LNCaP clone FGC (cell line): ENCODE measurements around the gene ADORA2A.

Experiments
- DNase-seq: peaks from one replicate; pipeline ENCODE4 v3.0.0-alpha.2; 2011; ENCODE audit warnings: low read depth
- H3K4me3 ChIP-seq: 2 replicates; pipeline ENCODE4 v1.5.1; 2011; ENCODE audit warnings: mild to moderate bottlenecking, low read depth, low read length, control low read depth
- TF ChIP-seq, protein P1 (sequence below): IDR thresholded peaks from 2 replicates; pipeline ENCODE4 v1.5.1; 2012; ENCODE audit warnings: mild to moderate bottlenecking; ENCODE audit not compliant: control insufficient read depth, insufficient read depth; ENCODE audit errors: extremely low read depth

ADORA2A gene

DNA sequence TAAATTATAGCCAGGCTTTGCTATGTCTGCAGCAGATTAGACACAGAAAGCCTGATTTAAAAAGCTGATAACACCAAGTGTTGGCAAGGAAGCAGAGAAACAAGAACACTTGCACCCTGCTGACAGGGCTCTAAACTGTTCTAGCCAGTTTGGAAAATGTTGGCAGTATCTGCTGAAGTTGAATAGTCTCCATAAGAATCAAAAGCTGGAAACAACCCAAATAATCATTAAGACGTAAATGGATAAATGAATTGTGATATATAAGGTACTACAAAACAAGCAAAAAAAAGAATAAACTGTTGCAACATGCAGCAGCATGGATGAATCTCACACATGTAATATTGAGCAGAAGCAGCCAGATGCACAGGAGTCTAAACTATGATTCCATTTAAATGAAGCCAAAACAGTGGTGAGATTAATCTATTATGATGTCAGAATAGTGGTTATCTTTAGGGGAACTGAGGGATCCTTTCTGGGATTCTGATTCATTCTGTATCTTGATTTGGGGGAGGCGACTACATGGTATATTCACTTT is 40.4 kb upstream of the ADORA2A start:
- H3K4me3 ChIP-seq, result no peak overlapping the region
- TF ChIP-seq, protein P1, sequence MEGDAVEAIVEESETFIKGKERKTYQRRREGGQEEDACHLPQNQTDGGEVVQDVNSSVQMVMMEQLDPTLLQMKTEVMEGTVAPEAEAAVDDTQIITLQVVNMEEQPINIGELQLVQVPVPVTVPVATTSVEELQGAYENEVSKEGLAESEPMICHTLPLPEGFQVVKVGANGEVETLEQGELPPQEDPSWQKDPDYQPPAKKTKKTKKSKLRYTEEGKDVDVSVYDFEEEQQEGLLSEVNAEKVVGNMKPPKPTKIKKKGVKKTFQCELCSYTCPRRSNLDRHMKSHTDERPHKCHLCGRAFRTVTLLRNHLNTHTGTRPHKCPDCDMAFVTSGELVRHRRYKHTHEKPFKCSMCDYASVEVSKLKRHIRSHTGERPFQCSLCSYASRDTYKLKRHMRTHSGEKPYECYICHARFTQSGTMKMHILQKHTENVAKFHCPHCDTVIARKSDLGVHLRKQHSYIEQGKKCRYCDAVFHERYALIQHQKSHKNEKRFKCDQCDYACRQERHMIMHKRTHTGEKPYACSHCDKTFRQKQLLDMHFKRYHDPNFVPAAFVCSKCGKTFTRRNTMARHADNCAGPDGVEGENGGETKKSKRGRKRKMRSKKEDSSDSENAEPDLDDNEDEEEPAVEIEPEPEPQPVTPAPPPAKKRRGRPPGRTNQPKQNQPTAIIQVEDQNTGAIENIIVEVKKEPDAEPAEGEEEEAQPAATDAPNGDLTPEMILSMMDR, result no peak
- peak; percentile 83 for DNase-seq

DNA sequence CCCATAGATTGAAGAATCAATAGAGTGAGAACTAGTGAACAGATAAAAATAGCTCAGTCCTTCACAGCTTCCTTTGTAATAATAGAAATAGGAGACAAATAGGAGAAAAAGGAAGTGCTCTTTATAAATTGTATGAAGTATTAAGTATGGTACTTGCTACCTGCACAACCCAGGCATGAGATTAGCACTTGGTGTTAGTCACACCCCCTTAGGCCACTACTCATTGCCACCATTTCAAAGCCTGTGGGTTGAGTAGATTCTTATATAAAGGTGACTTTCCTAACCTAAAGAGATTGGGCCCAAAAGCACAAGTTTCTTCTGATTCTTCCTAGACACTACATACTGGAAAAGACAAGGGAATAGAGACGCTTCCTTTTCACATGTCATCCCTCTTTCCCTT is 37.7 kb upstream of the ADORA2A start:
- TF ChIP-seq, protein P1, result no peak
- no peak for DNase-seq
- H3K4me3 ChIP-seq, result no peak overlapping the region

DNA sequence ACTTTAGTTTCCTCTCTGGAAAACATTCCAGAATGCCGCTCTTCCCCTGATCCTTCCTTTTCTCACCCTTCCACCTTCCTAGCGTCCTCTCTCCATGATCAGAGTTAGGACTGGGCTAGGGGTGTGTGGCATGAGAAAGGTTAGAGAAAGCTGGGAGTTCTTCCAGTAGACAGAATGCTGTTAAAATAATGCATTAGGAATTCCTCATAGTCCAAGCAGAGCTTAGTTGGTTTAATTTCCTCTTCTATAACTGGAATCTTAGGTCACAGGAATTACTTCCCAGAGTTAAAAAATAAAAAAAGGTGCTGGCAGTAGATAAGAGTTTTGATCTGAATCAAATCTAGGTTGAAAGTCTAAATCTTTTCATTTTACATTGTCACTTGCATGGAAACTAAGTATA is 37.2 kb upstream of the ADORA2A start:
- H3K4me3 ChIP-seq, result no peak overlapping the region
- no peak for DNase-seq
- TF ChIP-seq, protein P1, result no peak

DNA sequence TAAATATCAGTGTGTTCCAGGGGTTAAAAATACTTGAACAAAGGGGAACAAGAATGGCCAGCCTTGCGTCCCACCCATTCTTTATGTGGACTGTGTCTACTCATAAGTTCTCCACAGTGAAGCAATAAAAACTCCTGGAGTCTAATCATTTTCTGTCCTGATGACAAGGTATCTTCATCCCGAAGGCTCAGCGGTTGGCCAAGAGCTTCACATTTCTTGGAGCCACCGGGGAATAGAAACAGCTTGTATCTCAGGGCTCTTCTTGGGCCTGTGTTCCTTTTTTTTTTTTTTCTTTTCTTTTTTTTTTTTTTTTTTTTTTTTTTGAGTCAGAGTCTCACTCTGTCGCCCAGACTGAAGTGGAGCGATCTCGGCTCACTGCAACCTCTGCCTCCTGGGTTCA is 36.8 kb upstream of the ADORA2A start:
- TF ChIP-seq, protein P1, result no peak
- no peak for DNase-seq
- H3K4me3 ChIP-seq, result no peak overlapping the region

DNA sequence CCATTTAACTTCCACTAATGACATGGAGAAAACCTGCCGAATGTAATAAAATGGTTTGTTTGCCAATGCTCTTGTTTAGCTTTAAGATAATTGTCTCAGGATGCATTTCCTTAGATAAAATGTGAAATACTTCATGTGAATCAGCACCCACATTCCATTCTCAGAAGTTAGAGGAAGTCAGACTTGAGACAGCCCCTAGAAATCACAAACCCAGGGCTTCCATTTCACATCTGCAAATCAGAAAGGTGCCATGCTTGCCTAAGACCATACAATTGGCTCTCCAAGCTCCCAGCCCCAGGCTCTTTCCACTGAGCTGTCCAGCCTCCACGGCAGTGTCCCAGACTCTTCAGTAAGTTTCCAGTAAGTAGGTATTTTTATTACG is 35.6 kb upstream of the ADORA2A start:
- TF ChIP-seq, protein P1, result no peak
- no peak overlapping the region for H3K4me3 ChIP-seq
- DNase-seq, result no peak

DNA sequence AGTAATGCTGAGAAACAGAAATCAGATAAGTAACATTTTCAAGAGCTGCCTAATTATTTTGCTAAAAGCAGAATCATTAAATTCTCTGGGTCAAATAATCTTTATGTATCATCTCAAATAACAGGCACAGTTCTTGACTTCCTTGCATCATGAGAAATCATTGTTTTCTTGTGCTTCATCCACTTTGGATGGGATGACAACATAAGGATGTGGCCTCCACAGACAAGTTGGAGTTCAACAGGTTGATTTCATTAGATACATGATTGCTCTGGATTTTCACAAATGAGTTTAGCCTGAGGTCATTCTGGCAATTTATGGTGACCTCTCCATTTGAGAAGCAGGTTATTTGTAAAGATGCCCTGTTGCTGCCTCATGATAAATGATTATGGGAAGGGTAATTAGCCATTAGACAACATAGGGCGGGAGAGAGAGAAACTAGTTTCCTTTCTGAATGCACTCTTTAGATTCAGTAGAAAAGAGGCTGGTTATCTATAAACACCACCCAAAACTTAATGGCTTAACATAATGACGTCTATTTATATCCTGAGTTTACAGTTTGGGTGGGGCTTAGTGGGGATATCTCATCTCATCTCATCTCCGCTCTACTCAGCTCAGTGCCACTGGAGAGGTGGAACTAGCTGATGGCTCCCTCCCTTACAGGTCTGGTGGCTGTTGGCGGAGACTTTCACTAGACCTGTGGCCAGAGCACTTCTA is 35.0 kb upstream of the ADORA2A start:
- no peak for DNase-seq

More for the DNA sequence above, 35.0 kb upstream of the ADORA2A start:
- TF ChIP-seq, protein P1, result no peak
- no peak overlapping the region for H3K4me3 ChIP-seq
